ENCODE data around the gene MYO5A. TPM values are rescaled to one million over a fixed set of nuclear protein-coding genes. Genes with fewer than 3 reads are reported as not detected.

Gene MYO5A
- total and polyA plus RNA-seq, 2 donors (not counting 1 experiment from before 2014, with no cell fraction given), result 12.2 to 44.4 TPM

DNA sequence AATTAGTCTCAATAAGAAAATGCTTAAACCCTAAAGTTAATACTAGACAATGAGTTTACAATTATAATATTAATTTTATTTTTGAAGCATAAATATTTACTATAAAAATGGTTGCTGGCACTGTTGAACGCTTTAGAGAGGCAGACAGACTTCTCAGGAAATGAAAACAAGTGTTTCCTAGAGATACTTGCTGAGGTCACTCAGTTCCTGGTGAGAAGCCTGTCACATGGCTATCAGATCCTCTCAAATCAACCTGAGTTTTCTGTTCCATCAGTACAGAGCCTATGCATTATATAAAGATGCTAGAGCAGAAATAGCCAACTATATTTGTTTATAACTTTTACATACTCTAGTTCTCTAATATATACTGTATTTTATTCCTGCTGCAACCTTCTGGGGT, 109.2 kb downstream of the MYO5A start:
- no peak for DNase-seq
- Mint-ChIP-seq H3K27me3 (no peaks in the 10 kb centered on the region), H3K4me3 (no peak overlapping the region), H3K27ac (no peak overlapping the region), H3K4me1 (peaks cover 16% of the 10 kb centered on the region), H3K9me3 (ENCODE audit: insufficient read depth) (no peaks in the 10 kb centered on the region)
- TF ChIP-seq EZH2 (IDR thresholded peaks at IDR 0.05; ENCODE audit: borderline replicate concordance, insufficient read depth, low read depth, low read length, poor library complexity, severe bottlenecking), result no peak
- TF ChIP-seq, protein P1, sequence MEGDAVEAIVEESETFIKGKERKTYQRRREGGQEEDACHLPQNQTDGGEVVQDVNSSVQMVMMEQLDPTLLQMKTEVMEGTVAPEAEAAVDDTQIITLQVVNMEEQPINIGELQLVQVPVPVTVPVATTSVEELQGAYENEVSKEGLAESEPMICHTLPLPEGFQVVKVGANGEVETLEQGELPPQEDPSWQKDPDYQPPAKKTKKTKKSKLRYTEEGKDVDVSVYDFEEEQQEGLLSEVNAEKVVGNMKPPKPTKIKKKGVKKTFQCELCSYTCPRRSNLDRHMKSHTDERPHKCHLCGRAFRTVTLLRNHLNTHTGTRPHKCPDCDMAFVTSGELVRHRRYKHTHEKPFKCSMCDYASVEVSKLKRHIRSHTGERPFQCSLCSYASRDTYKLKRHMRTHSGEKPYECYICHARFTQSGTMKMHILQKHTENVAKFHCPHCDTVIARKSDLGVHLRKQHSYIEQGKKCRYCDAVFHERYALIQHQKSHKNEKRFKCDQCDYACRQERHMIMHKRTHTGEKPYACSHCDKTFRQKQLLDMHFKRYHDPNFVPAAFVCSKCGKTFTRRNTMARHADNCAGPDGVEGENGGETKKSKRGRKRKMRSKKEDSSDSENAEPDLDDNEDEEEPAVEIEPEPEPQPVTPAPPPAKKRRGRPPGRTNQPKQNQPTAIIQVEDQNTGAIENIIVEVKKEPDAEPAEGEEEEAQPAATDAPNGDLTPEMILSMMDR (IDR thresholded peaks at IDR 0.05), result no peak
- H3K27me3 ChIP-seq (replicated peaks in 1 of 4; ENCODE audit: control extremely low read depth in 1 of 4, control insufficient read depth in 3 of 4, insufficient read depth in 4 of 4, low read length in 3 of 4), result no peaks in the 10 kb centered on the region
- ChIA-PET CTCF (no interaction called here), POLR2A (interaction anchor here (0.7 kb wide), 1 partner anchor 86 kb away, joined by 6 read pairs; no protein-coding TSS in a partner anchor)
- no CpG with 5 or more reads among the region's 1 CpG for WGBS (ENCODE audit: insufficient coverage)
- no peak overlapping the region for H2AFZ ChIP-seq (ENCODE audit: insufficient read depth, low read depth, low read length, poor library complexity, severe bottlenecking)
- intact Hi-C loops (cut with micrococcal nuclease), result loop anchor here (5.0 kb wide), 1 partner anchor 48 kb away; no protein-coding TSS in a partner anchor
- no peak overlapping the region for H3K9ac ChIP-seq (ENCODE audit: low read length)
- H3K4me3 ChIP-seq (ENCODE audit: control extremely low read depth in 1 of 5, extremely low read depth in 1 of 5, insufficient read depth in 1 of 5, low read depth in 2 of 5, low read length in 4 of 5), result no peak overlapping the region
- H3K4me1 ChIP-seq (ENCODE audit: control insufficient read depth in 2 of 2, insufficient read depth in 2 of 2, low read length in 2 of 2), result peaks cover 6 to 8% of the 10 kb centered on the region in 2 donors
- H4K20me1 ChIP-seq (ENCODE audit: control insufficient read depth, insufficient read depth, low read length, poor library complexity, severe bottlenecking), result no peaks in the 10 kb centered on the region
- H3K36me3 ChIP-seq (replicated peaks in 1 of 2; ENCODE audit: control extremely low read depth in 1 of 2, control insufficient read depth in 1 of 2, extremely low read depth in 1 of 2, insufficient read depth in 2 of 2, low read length in 1 of 2), result peaks cover 4 to 28% of the 10 kb centered on the region in 2 experiments
- H3K79me2 ChIP-seq (ENCODE audit: control insufficient read depth, insufficient read depth, low read length), result peaks cover 4% of the 10 kb centered on the region
- no peak overlapping the region for H3K27ac ChIP-seq (ENCODE audit: low read length in 2 of 2)
- H3K9me3 ChIP-seq (ENCODE audit: control extremely low read depth in 1 of 3, control insufficient read depth in 2 of 3, insufficient read depth in 1 of 3, low read length in 2 of 3), result no peaks in the 10 kb centered on the region
- no peak for ATAC-seq (ENCODE audit: low read depth)
- H3K4me2 ChIP-seq (replicated peaks; ENCODE audit: low read depth, low read length, poor library complexity, severe bottlenecking), result no peak overlapping the region

DNA sequence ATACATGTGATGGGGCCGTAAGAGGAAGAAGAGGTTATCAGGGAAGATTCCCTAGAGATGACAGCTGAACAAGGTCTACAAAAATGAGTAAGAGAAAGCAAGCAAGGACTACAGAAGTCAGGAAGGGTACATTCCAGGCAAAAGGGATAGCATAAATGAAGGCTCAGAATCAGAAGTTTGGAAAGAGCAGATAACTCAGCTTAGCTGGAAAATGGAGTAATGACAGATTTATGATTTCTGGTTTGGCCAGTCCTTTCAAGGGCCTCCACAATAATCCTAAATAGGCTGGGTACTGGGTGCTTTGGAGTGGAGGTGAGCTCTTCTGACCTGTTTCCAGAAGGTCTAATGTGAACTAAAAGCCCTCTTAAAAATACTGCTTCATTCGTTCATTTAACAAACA, 110.7 kb downstream of the MYO5A start:
- Histone ChIP-seq H3K4me2 (replicated peaks; ENCODE audit: low read depth, low read length, poor library complexity, severe bottlenecking) (no peak overlapping the region), H4K20me1 (ENCODE audit: control insufficient read depth, insufficient read depth, low read length, poor library complexity, severe bottlenecking) (no peaks in the 10 kb centered on the region), H3K9ac (ENCODE audit: low read length) (no peak overlapping the region), H3K9me3 (ENCODE audit: control extremely low read depth in 1 of 3, control insufficient read depth in 2 of 3, insufficient read depth in 1 of 3, low read length in 2 of 3) (no peaks in the 10 kb centered on the region), H3K36me3 (replicated peaks in 1 of 2; ENCODE audit: control extremely low read depth in 1 of 2, control insufficient read depth in 1 of 2, extremely low read depth in 1 of 2, insufficient read depth in 2 of 2, low read length in 1 of 2) (peaks cover 4 to 33% of the 10 kb centered on the region in 2 experiments), H3K4me1 (ENCODE audit: control insufficient read depth in 2 of 2, insufficient read depth in 2 of 2, low read length in 2 of 2) (peaks cover 6 to 8% of the 10 kb centered on the region in 2 donors), H3K27ac (ENCODE audit: low read length in 2 of 2) (no peak overlapping the region), H3K79me2 (ENCODE audit: control insufficient read depth, insufficient read depth, low read length) (peaks cover 4% of the 10 kb centered on the region), H3K27me3 (replicated peaks in 1 of 4; ENCODE audit: control extremely low read depth in 1 of 4, control insufficient read depth in 3 of 4, insufficient read depth in 4 of 4, low read length in 3 of 4) (no peaks in the 10 kb centered on the region), H2AFZ (ENCODE audit: insufficient read depth, low read depth, low read length, poor library complexity, severe bottlenecking) (no peak overlapping the region), H3K4me3 (ENCODE audit: control extremely low read depth in 1 of 5, extremely low read depth in 1 of 5, insufficient read depth in 1 of 5, low read depth in 2 of 5, low read length in 4 of 5) (no peak overlapping the region)
- 60% methylated on average over 1 of the region's 2 CpGs for WGBS (ENCODE audit: insufficient coverage)
- DNase-seq (no peak), ATAC-seq (ENCODE audit: low read depth) (no peak)
- TF ChIP-seq, protein P1 (IDR thresholded peaks at IDR 0.05), result no peak
- TF ChIP-seq EZH2 (IDR thresholded peaks at IDR 0.05; ENCODE audit: borderline replicate concordance, insufficient read depth, low read depth, low read length, poor library complexity, severe bottlenecking), result no peak
- H3K4me1 Mint-ChIP-seq, result peaks cover 16% of the 10 kb centered on the region
- ChIA-PET CTCF (no interaction called here), POLR2A (no interaction called here)
- no peak overlapping the region for H3K4me3 Mint-ChIP-seq
- no peaks in the 10 kb centered on the region for H3K9me3 Mint-ChIP-seq (ENCODE audit: insufficient read depth)
- no peaks in the 10 kb centered on the region for H3K27me3 Mint-ChIP-seq
- no peak overlapping the region for H3K27ac Mint-ChIP-seq
- intact Hi-C loops (cut with micrococcal nuclease), result loop anchor here (5.0 kb wide), 1 partner anchor 49 kb away; no protein-coding TSS in a partner anchor

Data from B cell (primary cell).